SK-N-SH (cell line): ENCODE measurements around the gene FERMT2. TPM values are rescaled to one million over a fixed set of nuclear protein-coding genes. Genes with fewer than 3 reads are reported as not detected.

Experiments
- CTCF ChIA-PET: fragments of 300-600, 350-600 bp; formaldehyde crosslinking; extraction: SDS; loops from one replicate; lab custom pipeline; 2021; lab: Yijun Ruan, JAX
- POLR2A ChIA-PET: fragments of 350-600 bp; sonication (Branson Sonifier 250); formaldehyde crosslinking; extraction: SDS; loops from one replicate; lab custom pipeline; 2020; ENCODE audit warnings: antibody characterized with exemption, inconsistent platforms; lab: Yijun Ruan, JAX
- DNase-seq: peaks from one replicate; pipeline ENCODE4 v3.0.0; 2012
- H2AFZ ChIP-seq: fragments of 200-600 bp; sonication (generic); 2 replicates; pipeline ENCODE4 v1.8.1; 2016; ENCODE audit warnings: antibody characterized with exemption, mild to moderate bottlenecking, low read depth
- H3F3A ChIP-seq: fragments of 200-600 bp; sonication (generic); replicated peaks from 2 replicates; pipeline ENCODE3; 2016; ENCODE audit warnings: antibody characterized with exemption, mild to moderate bottlenecking; ENCODE audit not compliant: insufficient read depth
- H3K27ac ChIP-seq, 2 experiments: fragments of 200-500 bp in 1 of 2; fragments of 200-600 bp in 1 of 2; sonication (Bioruptor generic) in 1 of 2; sonication (generic), shearing (Covaris generic) in 1 of 2; 2 replicates each; pipeline versions ENCODE4 v1.5.1 to v1.6.1; 2014 to 2016; ENCODE audit warnings: low read depth in 2 of 2, inconsistent platforms in 1 of 2, low read length in 1 of 2, mild to moderate bottlenecking in 1 of 2, mixed read lengths in 1 of 2
- H3K27me3 ChIP-seq: fragments of 200-600 bp; sonication (generic), shearing (Covaris generic); 2 replicates; pipeline ENCODE4 v1.6.1; 2016; ENCODE audit warnings: mixed run types; ENCODE audit not compliant: insufficient read depth
- H3K36me3 ChIP-seq, 2 experiments: fragments of 200-500 bp in 1 of 2; fragments of 200-600 bp in 1 of 2; sonication (Bioruptor generic) in 1 of 2; sonication (generic) in 1 of 2; replicated peaks in 1 of 2; 2 replicates each; pipeline versions ENCODE3 to v1.5.1; 2014 to 2016; ENCODE audit warnings: low read length in 1 of 2, mild to moderate bottlenecking in 1 of 2; ENCODE audit not compliant: insufficient read depth in 2 of 2, control insufficient read depth in 1 of 2
- H3K4me1 ChIP-seq, 2 experiments: fragments of 200-500 bp in 1 of 2; fragments of 200-600 bp in 1 of 2; sonication (Bioruptor generic) in 1 of 2; sonication (generic), shearing (Covaris generic) in 1 of 2; 2 replicates each; pipeline versions ENCODE4 v1.5.1 to v1.6.1; 2014 to 2016; ENCODE audit warnings: low read depth in 1 of 2, low read length in 1 of 2, mixed run types in 1 of 2; ENCODE audit not compliant: insufficient read depth in 2 of 2, control insufficient read depth in 1 of 2
- H3K4me2 ChIP-seq: fragments of 200-600 bp; sonication (generic), shearing (Covaris generic); 2 replicates; pipeline ENCODE4 v1.6.1; 2017; ENCODE audit warnings: mixed run types
- H3K4me3 ChIP-seq, 2 experiments: fragments of 200-500 bp in 1 of 2; fragments of 200-600 bp in 1 of 2; sonication (Bioruptor generic) in 1 of 2; sonication (generic), shearing (Covaris generic) in 1 of 2; 2 replicates each; pipeline versions ENCODE4 v1.5.1 to v1.8.1; 2014 to 2016; ENCODE audit warnings: low read depth in 2 of 2, inconsistent platforms in 1 of 2, low read length in 1 of 2, mild to moderate bottlenecking in 1 of 2, mixed read lengths in 1 of 2, moderate library complexity in 1 of 2
- H3K79me2 ChIP-seq: fragments of 200-600 bp; sonication (generic); 2 replicates; pipeline ENCODE4 v1.8.1; 2017; ENCODE audit warnings: mild to moderate bottlenecking; ENCODE audit not compliant: insufficient read depth
- H3K9ac ChIP-seq: fragments of 200-600 bp; sonication (generic); 2 replicates; pipeline ENCODE4 v1.6.1; 2017; ENCODE audit warnings: mixed run types
- H3K9me2 ChIP-seq: fragments of 200-600 bp; sonication (generic); 2 replicates; pipeline ENCODE4 v1.6.1; 2017; ENCODE audit warnings: mixed run types
- H3K9me3 ChIP-seq: fragments of 200-600 bp; sonication (generic); 2 replicates; pipeline ENCODE4 v1.6.1; 2017; ENCODE audit warnings: mixed run types, mild to moderate bottlenecking, moderate library complexity
- H4K20me1 ChIP-seq: fragments of 200-600 bp; sonication (generic); 2 replicates; pipeline ENCODE4 v1.6.1; 2017; ENCODE audit warnings: mild to moderate bottlenecking, mixed run types; ENCODE audit not compliant: insufficient read depth
- CHD2 ChIP-seq: fragments of 150-350 bp; IDR thresholded peaks from 2 replicates; pipeline ENCODE4 v1.6.1; 2018; ENCODE audit warnings: low read length; ENCODE audit not compliant: partially characterized antibody
- CTCF ChIP-seq: fragments of 200-600 bp; sonication (generic); IDR thresholded peaks from 2 replicates; pipeline ENCODE4 v1.6.1; 2017; ENCODE audit warnings: antibody characterized with exemption, mild to moderate bottlenecking, moderate library complexity
- ELF1 ChIP-seq: IDR thresholded peaks from 2 replicates; pipeline ENCODE4 v1.4.0; 2012
- EP300 ChIP-seq, 2 experiments: IDR thresholded peaks; 2 replicates each; pipeline versions ENCODE4 v1.4.0 to v1.6.1; 2012; ENCODE audit warnings: borderline replicate concordance in 1 of 2, low read depth in 1 of 2, low read length in 1 of 2
- EZH2phosphoT487 ChIP-seq: fragments of 200-600 bp; sonication (generic); IDR thresholded peaks from 2 replicates; pipeline ENCODE4 v1.6.1; 2017; ENCODE audit warnings: low read depth, mixed run types, mild to moderate bottlenecking, antibody characterized with exemption, moderate library complexity, borderline replicate concordance
- FOSL2 ChIP-seq: IDR thresholded peaks from 2 replicates; pipeline ENCODE4 v1.4.0; 2012; ENCODE audit warnings: low read depth, mild to moderate bottlenecking, moderate library complexity, borderline replicate concordance
- FOXM1 ChIP-seq: IDR thresholded peaks from 2 replicates; pipeline ENCODE4 v1.4.0; 2012; ENCODE audit warnings: low read depth, mild to moderate bottlenecking
- GATA2 ChIP-seq: sonication (generic); formaldehyde crosslinking; IDR thresholded peaks from 2 replicates; pipeline ENCODE4 v1.5.0; 2020; ENCODE audit warnings: mild to moderate bottlenecking, missing genetic modification reagents
- JUND ChIP-seq: IDR thresholded peaks from 2 replicates; pipeline ENCODE4 v1.4.0; 2012
- NRF1 ChIP-seq: IDR thresholded peaks from 2 replicates; pipeline ENCODE4 v1.6.1; 2012; ENCODE audit warnings: low read depth, mild to moderate bottlenecking, low read length
- POLR2AphosphoS5 ChIP-seq: IDR thresholded peaks from 2 replicates; pipeline ENCODE4 v1.6.1; 2012; ENCODE audit warnings: low read depth, low read length
- RCOR1 ChIP-seq: fragments of 150-350 bp; IDR thresholded peaks from 2 replicates; pipeline ENCODE4 v1.6.1; 2017; ENCODE audit warnings: antibody characterized with exemption, low read length
- RFX5 ChIP-seq: IDR thresholded peaks from 2 replicates; pipeline ENCODE4 v1.6.1; 2012; ENCODE audit warnings: mild to moderate bottlenecking, improper control_type of control experiment, low read length
- TEAD4 ChIP-seq: IDR thresholded peaks from 2 replicates; pipeline ENCODE4 v1.4.0; 2012; ENCODE audit warnings: mild to moderate bottlenecking, borderline replicate concordance; ENCODE audit not compliant: insufficient read depth
- YY1 ChIP-seq: IDR thresholded peaks from 2 replicates; pipeline ENCODE4 v1.4.0; 2012; ENCODE audit warnings: low read depth, mild to moderate bottlenecking
- WGBS: methylation state at CpG from one replicate; pipeline ENCODE4 v1.1.6; 2017; ENCODE audit warnings: low lambda C conversion rate; 5-methylcytosine and 5-hydroxymethylcytosine counted together
- polyA plus RNA-seq, 3 experiments: library from polyadenylated mRNA; depleted of rRNA; stranded (reverse); fragments of >200 nt; gene quantifications; 2 replicates each; pipeline ENCODE4 v1.2.3, GENCODE V29; 2012
- TF ChIP-seq, protein P1 (sequence below): fragments of 150-350 bp; IDR thresholded peaks from 2 replicates; pipeline ENCODE4 v1.6.1; 2016; ENCODE audit warnings: mild to moderate bottlenecking, low read depth, low read length
- TF ChIP-seq, protein P2 (sequence below): fragments of 150-350 bp; IDR thresholded peaks from 2 replicates; pipeline ENCODE4 v1.6.1; 2017; ENCODE audit warnings: antibody characterized with exemption, low read length, low read depth, borderline replicate concordance
- TF ChIP-seq, protein P3 (sequence below): IDR thresholded peaks from 2 replicates; pipeline ENCODE4 v1.4.0; 2012; ENCODE audit warnings: low read depth, borderline replicate concordance
- TF ChIP-seq, protein P4 (sequence below): IDR thresholded peaks from 2 replicates; pipeline ENCODE4 v1.4.0; 2012; ENCODE audit warnings: low read depth

FERMT2 gene
- polyA plus RNA-seq, 1 of the 3 experiments (the other 2 are of a cell fraction) = 40.1 TPM

- CTCF ChIA-PET = interaction anchor here (1.3 kb wide), 1 partner anchor 12 kb away, joined by 3 read pairs; no protein-coding TSS in a partner anchor
- no peak overlapping the region for H3K4me2 ChIP-seq
- H3K9ac ChIP-seq = no peak overlapping the region
- H3K9me2 ChIP-seq = no peaks in the 10 kb centered on the region
- no peak for TF ChIP-seq TEAD4
- no peak for TF ChIP-seq RCOR1
- TF ChIP-seq EP300 (IDR thresholded peaks at IDR 0.05; ENCODE audit: borderline replicate concordance in 1 of 2, low read depth in 1 of 2, low read length in 1 of 2) = no peak
- no peak for TF ChIP-seq GATA2 (CRISPR knock-in tag)
- TF ChIP-seq, protein P1, sequence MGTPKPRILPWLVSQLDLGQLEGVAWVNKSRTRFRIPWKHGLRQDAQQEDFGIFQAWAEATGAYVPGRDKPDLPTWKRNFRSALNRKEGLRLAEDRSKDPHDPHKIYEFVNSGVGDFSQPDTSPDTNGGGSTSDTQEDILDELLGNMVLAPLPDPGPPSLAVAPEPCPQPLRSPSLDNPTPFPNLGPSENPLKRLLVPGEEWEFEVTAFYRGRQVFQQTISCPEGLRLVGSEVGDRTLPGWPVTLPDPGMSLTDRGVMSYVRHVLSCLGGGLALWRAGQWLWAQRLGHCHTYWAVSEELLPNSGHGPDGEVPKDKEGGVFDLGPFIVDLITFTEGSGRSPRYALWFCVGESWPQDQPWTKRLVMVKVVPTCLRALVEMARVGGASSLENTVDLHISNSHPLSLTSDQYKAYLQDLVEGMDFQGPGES = no peak
- no peak for TF ChIP-seq JUND
- TF ChIP-seq CHD2 = no peak
- TF ChIP-seq NRF1 = no peak
- TF ChIP-seq EZH2phosphoT487 = no peak
- no peak for TF ChIP-seq ELF1
- TF ChIP-seq RFX5 = no peak
- no peak for TF ChIP-seq FOSL2
- TF ChIP-seq POLR2AphosphoS5 = no peak
- no peak for TF ChIP-seq FOXM1
- no peak for TF ChIP-seq CTCF
- TF ChIP-seq, protein P2, sequence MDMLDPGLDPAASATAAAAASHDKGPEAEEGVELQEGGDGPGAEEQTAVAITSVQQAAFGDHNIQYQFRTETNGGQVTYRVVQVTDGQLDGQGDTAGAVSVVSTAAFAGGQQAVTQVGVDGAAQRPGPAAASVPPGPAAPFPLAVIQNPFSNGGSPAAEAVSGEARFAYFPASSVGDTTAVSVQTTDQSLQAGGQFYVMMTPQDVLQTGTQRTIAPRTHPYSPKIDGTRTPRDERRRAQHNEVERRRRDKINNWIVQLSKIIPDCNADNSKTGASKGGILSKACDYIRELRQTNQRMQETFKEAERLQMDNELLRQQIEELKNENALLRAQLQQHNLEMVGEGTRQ = no peak
- TF ChIP-seq, protein P3, sequence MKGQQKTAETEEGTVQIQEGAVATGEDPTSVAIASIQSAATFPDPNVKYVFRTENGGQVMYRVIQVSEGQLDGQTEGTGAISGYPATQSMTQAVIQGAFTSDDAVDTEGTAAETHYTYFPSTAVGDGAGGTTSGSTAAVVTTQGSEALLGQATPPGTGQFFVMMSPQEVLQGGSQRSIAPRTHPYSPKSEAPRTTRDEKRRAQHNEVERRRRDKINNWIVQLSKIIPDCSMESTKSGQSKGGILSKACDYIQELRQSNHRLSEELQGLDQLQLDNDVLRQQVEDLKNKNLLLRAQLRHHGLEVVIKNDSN = no peak
- TF ChIP-seq, protein P4, sequence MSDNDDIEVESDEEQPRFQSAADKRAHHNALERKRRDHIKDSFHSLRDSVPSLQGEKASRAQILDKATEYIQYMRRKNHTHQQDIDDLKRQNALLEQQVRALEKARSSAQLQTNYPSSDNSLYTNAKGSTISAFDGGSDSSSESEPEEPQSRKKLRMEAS = no peak
- TF ChIP-seq YY1 = no peak
- TF ChIP-seq, all 33 proteins: peak for 0
- Histone ChIP-seq H3K36me3 (peaks cover 0 to 47% of the 10 kb centered on the region in 2 experiments), H3K4me3 (no peak overlapping the region), H3K27ac (no peak overlapping the region), H3K9me3 (no peaks in the 10 kb centered on the region), H4K20me1 (peaks cover 99% of the 10 kb centered on the region), H3K27me3 (no peaks in the 10 kb centered on the region), H2AFZ (no peak overlapping the region), H3K79me2 (peaks cover 100% of the 10 kb centered on the region), H3F3A (peaks cover 22% of the 10 kb centered on the region), H3K4me1 (peaks cover 2 to 10% of the 10 kb centered on the region in 2 experiments; a peak in 2 of 4 replicates)
- POLR2A ChIA-PET = no interaction called here
- DNase-seq = no peak
- 95% methylated on average over 3 of the region's 3 CpGs for WGBS
Measured at GRCh38 chr14:52937869-52938268, 13.0 kb downstream of the FERMT2 start.
